IPS-20b (cell line): ENCODE measurements around the gene CHAC1.
"Not testable (repeated sequence)": the region's sequence is repeated elsewhere in the genome, so short reads cannot be mapped to it uniquely, and the experiment has no call there.

ENCODE experiments used
- H3K27ac ChIP-seq: one replicate; pipeline ENCODE4 v1.5.1; 2013; ENCODE audit warnings: low read length
- H3K27me3 ChIP-seq: 2 replicates; pipeline ENCODE4 v1.6.1; 2013; ENCODE audit warnings: mild to moderate bottlenecking, low read length, inconsistent platforms; ENCODE audit not compliant: insufficient read depth
- H3K36me3 ChIP-seq: 2 replicates; pipeline ENCODE4 v1.6.1; 2013; ENCODE audit warnings: low read depth, mild to moderate bottlenecking, inconsistent platforms, low read length, moderate library complexity; ENCODE audit not compliant: insufficient read depth
- H3K4me1 ChIP-seq: 2 replicates; pipeline ENCODE4 v1.6.1; 2013; ENCODE audit warnings: mild to moderate bottlenecking, control low read depth, inconsistent platforms, low read length, moderate library complexity; ENCODE audit not compliant: insufficient read depth
- H3K4me3 ChIP-seq: 2 replicates; pipeline ENCODE4 v1.5.1; 2013; ENCODE audit warnings: mild to moderate bottlenecking, low read length, inconsistent platforms
- H3K9ac ChIP-seq: 2 replicates; pipeline ENCODE4 v1.6.1; 2013; ENCODE audit warnings: low read depth, mild to moderate bottlenecking, inconsistent platforms, low read length, moderate library complexity
- H3K9me3 ChIP-seq: 2 replicates; pipeline ENCODE4 v1.6.1; 2013; ENCODE audit warnings: mild to moderate bottlenecking, low read depth, low read length, inconsistent platforms; ENCODE audit not compliant: insufficient read depth

The CHAC1 gene

DNA sequence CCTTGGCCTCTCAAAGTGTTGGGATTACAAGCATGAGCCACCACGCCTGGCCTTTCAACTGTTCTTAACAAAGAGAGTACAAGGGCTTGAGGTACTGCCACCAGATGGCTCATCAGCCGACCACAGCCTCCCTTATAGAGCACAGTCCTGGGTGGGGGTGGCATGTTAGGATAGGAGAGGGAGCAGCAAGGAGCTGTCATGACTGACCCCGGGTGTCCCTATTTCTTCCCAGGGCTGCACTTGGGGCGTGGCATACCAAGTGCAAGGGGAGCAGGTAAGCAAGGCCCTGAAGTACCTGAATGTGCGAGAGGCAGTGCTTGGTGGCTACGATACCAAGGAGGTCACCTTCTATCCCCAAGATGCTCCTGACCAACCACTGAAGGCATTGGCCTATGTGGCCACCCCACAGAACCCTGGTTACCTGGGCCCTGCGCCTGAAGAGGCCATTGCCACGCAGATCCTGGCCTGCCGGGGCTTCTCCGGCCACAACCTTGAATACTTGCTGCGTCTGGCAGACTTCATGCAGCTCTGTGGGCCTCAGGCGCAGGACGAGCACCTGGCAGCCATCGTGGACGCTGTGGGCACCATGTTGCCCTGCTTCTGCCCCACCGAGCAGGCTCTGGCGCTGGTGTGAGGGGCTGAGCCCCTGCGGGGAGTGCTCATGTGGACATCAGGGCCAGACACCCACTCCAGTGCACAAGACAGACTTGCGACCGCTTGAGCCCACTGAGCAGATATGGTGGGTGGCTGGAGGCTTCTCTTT is 2.1 kb downstream of the CHAC1 start:
- Histone ChIP-seq H3K27ac (no peak overlapping the region), H3K9ac (no peak overlapping the region), H3K9me3 (no peaks in the 10 kb centered on the region), H3K27me3 (no peaks in the 10 kb centered on the region; the same call in 1 of the 2 replicates), H3K36me3 (peaks cover 23% of the 10 kb centered on the region), H3K4me3 (no peak overlapping the region), H3K4me1 (peaks cover 14% of the 10 kb centered on the region; the same call in 1 of the 2 replicates)

DNA sequence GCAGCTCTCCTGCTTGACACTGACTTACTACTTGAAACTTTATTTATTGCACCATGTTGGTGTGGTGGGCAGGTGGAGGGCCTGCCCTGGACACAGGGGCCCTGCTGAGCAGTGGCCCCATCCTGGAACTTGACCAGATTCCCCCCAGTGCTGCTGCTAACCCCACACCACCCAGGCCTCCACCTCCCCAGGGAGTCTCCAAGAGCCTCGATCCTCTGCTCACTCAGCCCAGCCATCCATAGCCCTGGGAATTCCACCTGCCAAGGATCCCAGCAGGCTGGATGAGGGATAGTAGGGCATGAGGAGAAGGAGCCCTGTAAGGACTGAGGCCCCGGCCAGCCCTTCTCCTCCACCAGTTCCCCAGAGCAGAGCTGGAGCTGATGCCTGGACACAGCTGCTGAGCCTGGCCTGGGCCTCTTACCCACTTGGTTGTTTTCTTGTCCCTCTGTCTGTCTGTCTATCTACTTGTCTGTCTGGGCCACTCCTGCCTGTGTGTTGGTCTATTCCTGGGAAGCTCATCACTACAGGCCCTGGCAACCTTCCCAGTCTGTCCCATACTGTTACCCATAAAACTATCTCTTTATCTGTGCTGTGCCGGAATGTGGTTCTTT is 2.8 kb downstream of the CHAC1 start:
- Histone ChIP-seq H3K4me1 (peaks cover 16% of the 10 kb centered on the region; the same call in 1 of the 2 replicates), H3K9ac (no peak overlapping the region), H3K36me3 (peaks cover 23% of the 10 kb centered on the region), H3K27me3 (no peaks in the 10 kb centered on the region; the same call in 1 of the 2 replicates), H3K4me3 (no peak overlapping the region), H3K9me3 (no peaks in the 10 kb centered on the region), H3K27ac (no peak overlapping the region)

DNA sequence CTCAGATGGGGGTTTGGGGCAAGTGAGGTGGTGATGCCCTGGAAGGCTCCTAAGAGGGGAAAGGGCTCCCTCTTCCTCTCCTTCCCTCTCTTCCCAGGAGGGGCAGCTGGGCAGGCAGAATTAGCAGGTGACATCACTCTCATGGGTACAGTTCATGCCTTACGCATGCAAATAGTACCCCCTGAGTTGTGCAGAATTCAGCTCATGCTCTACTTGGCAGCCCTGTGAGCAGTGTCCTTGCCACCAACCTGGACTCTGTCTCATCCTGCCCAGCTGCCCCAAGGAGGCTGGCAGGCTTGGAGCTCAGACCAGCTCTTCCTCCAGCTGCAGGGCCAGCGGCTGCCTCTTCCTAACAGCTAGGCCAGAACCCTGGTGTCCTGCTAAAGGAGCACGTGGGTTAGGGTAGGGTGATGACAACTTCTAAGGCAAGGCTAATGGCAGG is 3.3 kb downstream of the CHAC1 start:
- H3K9ac ChIP-seq, result no peak overlapping the region
- peaks cover 23% of the 10 kb centered on the region for H3K36me3 ChIP-seq
- no peaks in the 10 kb centered on the region for H3K9me3 ChIP-seq
- H3K27me3 ChIP-seq, result no peaks in the 10 kb centered on the region; the same call in 1 of the 2 replicates
- H3K4me1 ChIP-seq, result peaks cover 16% of the 10 kb centered on the region; the same call in 1 of the 2 replicates
- no peak overlapping the region for H3K4me3 ChIP-seq
- H3K27ac ChIP-seq, result no peak overlapping the region

DNA sequence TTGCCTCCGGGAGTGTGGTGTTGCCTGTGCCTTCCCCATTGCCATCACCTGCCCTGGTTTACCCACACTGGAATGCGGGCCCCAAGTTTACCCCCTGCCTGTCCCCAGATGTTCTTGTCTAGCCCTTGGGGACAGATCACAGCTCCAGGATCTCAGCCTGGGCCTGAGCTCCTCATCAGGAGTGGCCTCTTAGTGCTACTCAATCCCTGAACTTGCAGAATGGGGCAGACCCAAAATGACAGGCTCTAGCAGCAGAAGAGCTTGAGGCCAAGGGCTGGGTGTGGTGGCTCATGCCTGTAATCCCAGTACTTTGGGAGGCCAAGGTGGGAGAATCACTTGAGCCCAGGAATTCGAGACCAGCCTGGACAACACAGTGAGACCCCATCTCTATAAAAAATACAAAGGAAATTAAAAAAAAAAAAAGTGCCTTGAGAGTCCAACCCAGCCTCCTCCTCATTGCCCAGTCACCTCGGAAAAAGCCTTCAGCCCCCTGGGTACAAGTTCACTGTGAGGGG is 3.8 kb downstream of the CHAC1 start:
- Histone ChIP-seq H3K4me1 (peaks cover 12% of the 10 kb centered on the region; the same call in 1 of the 2 replicates), H3K27me3 (no peaks in the 10 kb centered on the region), H3K9me3 (no peaks in the 10 kb centered on the region), H3K9ac (no peak overlapping the region), H3K4me3 (no peak overlapping the region), H3K36me3 (peaks cover 23% of the 10 kb centered on the region), H3K27ac (no peak overlapping the region)

DNA sequence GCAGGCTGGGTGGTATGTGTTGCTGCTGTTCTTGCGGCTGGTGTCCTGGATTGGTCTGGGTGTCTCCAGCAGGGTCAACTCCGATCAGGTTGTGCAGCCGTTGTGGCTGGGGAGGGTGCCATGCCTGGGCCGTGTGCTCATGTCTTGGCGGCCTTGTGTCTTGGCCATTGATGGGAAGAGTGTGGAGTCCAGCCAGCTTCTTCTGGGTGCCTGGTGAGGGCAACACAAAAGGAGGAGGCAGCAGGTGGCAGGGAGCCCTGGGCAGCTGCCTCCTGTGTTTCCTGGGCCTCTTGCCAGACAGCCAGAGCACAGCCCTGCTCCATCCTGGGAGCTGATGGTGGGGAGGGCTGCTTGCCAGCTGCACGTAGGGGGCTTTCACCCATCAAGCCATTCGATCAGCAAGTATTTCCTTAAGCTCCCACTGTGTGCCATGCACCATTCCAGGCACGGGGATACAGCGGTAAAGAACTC is 4.3 kb downstream of the CHAC1 start:
- Histone ChIP-seq H3K4me1 (peaks cover 8% of the 10 kb centered on the region; the same call in 1 of the 2 replicates), H3K4me3 (no peak overlapping the region), H3K9ac (no peak overlapping the region), H3K27me3 (no peaks in the 10 kb centered on the region), H3K27ac (no peak overlapping the region), H3K36me3 (peaks cover 23% of the 10 kb centered on the region), H3K9me3 (no peaks in the 10 kb centered on the region)

DNA sequence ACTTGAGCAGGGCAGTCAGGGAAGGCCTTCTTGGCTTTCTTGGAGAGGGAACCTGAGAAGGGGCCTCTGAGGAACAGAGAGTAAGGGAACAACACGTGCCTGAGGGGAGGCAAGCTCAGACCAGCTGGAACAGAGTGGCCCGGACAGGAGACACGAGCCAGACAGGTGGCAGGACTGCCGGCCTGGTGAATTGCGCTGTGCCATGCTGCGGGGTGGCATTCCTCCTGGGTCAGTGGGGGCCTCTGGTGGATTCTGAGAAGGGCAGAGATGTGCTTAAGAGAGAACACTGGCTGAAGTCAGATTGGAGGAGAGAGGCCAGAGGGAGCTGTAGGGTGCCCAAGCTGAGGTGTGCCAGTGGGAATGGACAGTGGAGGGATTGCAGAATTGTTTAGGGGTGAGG is 4.9 kb downstream of the CHAC1 start:
- Histone ChIP-seq H3K4me3 (no peak overlapping the region), H3K9ac (no peak overlapping the region), H3K27ac (no peak overlapping the region), H3K36me3 (peaks cover 23% of the 10 kb centered on the region), H3K27me3 (no peaks in the 10 kb centered on the region), H3K9me3 (no peaks in the 10 kb centered on the region), H3K4me1 (peaks cover 8% of the 10 kb centered on the region; the same call in 1 of the 2 replicates)

DNA sequence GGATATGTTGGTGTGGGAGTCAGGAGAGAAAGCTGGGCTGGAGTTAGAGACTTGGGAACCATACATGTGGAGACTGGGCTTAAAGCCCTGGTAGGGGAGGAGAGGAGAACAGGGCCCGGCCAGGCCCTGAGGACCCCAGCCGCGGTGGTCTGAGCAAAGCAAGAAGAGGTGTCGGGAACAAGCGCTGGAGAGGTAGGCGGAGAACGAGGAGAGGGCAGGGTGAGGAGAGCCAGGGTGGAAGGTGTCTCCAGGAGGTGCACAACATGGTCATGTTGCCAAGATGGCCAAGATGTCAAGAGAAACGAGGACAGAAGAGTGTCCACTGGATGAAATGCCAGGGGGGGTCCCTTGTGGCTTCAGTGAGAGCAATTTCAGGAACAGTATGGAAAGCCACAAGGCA is 5.5 kb downstream of the CHAC1 start:
- Histone ChIP-seq H3K27me3 (no peaks in the 10 kb centered on the region), H3K4me1 (peaks cover 8% of the 10 kb centered on the region; the same call in 1 of the 2 replicates), H3K9ac (no peak overlapping the region), H3K36me3 (peaks cover 23% of the 10 kb centered on the region), H3K4me3 (no peak overlapping the region), H3K9me3 (no peaks in the 10 kb centered on the region), H3K27ac (no peak overlapping the region)

DNA sequence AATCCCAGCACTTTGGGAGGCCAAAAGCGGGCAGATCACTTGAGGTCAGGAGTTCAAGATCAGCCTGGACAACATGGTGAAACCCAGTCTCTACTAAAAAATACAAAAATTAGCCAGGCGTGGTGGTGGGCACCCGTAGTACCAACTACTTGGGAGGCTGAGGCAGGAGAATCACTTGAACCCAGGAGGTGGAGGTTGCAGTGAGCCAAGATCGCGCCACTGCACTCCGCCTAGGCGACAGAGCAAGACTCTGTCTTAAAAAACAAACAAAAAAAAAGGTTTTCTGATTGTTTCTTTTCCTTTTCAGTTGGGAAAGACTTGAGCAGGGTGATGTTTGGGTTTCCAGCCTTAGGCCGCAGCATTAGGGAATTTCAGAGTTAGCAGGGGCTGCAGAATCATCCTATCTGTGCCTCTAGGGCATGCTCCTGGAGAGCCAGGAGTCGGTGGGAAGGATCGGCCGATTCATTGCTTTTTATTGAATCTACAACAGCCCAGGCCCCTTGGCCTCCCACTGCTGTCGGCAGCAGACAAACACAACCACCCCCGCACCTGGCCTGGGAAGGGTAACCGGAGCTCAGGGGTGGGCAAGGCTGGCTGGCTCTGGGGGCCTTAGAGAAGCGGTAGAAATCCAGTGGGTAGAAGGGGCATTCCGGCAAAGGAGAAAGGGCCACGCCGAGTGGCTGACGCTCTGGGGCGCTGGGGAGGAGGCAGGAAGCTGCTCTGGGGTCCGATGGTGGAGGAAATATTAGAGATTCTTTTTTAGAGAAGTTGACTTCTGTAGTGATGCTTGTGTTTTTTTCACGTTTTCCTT is 6.3 kb downstream of the CHAC1 start:
- Histone ChIP-seq H3K36me3 (peaks cover 23% of the 10 kb centered on the region), H3K4me1 (peaks cover 8% of the 10 kb centered on the region; the same call in 1 of the 2 replicates), H3K4me3 (no peak overlapping the region), H3K27ac (no peak overlapping the region), H3K9me3 (no peaks in the 10 kb centered on the region), H3K9ac (no peak overlapping the region; the same call in 1 of the 2 replicates), H3K27me3 (no peaks in the 10 kb centered on the region)

DNA sequence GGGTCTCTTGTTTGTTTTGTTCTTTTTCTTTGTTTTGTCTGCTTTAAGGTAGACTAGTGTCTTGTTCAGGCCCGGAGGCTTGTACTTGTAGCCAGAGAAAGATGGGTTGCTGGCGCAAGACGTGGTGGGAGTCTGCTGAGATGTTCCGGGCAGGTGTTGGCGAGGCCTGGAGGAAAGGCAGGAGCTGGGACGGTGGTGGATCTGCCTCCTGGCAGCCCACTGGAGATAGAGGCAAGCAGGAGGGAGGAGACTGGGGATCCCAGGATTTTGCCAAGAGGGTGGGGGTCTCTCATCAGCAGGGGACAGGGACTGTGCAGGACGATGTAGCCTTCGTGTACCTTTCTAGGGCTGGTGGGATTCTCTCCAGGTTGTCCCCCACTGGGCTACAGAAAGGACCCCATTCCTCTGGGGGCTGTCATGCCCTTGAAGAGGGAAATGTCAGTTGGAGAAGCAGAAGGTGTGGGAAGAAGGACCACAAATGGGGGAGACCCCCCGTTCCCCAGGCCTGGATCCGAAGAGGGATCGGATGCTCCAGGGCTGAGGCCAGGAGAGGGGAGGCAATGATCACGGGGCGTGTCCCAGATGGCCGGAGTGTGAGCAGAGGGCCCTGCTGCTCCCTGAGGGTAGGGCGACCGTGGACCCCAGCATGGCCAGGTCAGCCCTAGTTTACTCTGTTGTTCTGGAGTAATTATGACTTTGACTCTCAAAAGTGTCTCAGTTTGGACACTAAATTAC is 7.0 kb downstream of the CHAC1 start:
- Histone ChIP-seq H3K4me1 (peaks cover 8% of the 10 kb centered on the region; the same call in 1 of the 2 replicates), H3K36me3 (peaks cover 15% of the 10 kb centered on the region), H3K9me3 (no peaks in the 10 kb centered on the region), H3K27ac (no peak overlapping the region), H3K4me3 (no peak overlapping the region), H3K27me3 (no peaks in the 10 kb centered on the region), H3K9ac (no peak overlapping the region; the same call in 1 of the 2 replicates)

DNA sequence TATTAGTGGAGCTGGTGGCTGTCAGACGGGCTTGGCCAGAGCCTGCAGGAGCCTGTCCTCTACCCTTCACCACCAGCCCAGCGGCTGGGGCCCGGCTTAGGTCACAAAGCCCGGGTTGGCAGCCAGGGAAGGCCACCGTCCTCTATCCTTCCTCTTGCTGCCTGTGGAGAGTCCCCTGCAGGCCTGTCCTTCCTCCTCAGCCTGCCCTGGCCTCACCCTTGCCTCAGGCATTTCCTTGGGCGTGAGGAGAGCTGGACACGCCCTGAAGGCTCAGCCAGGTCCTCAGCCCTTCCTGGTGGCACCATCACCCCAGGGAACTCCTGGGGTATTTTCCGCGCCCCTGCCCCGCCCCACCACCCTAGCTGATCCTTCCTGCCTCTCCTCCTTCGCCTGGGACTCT is 7.7 kb downstream of the CHAC1 start:
- Histone ChIP-seq H3K36me3 (peaks cover 9% of the 10 kb centered on the region), H3K9ac (no peak overlapping the region), H3K27me3 (no peaks in the 10 kb centered on the region), H3K4me3 (no peak overlapping the region), H3K4me1 (peaks cover 8% of the 10 kb centered on the region; the same call in 1 of the 2 replicates), H3K27ac (no peak overlapping the region), H3K9me3 (no peaks in the 10 kb centered on the region)

DNA sequence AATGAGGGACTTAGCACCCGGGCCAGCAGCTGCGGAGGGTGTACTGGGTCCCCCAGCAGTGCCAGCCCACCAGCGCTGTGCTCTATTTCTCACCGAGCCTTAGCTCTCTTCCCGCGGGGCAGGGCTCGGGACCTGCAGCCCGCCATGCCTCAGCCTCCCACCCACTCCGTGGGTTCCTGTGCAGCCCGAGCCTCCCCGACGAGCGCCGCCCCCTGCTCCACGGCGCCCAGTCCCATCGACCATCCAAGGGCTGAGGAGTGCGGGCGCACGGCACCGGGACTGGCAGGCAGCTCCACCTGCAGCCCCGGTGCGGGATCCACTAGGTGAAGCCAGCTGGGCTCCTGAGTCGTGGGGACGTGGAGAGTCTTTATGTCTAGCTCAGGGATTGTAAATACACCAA is 8.5 kb downstream of the CHAC1 start:
- H3K4me1 ChIP-seq, result peaks cover 12% of the 10 kb centered on the region; the same call in 1 of the 2 replicates
- H3K27me3 ChIP-seq, H3K4me3 ChIP-seq, H3K27ac ChIP-seq, H3K9ac ChIP-seq, H3K9me3 ChIP-seq, H3K36me3 ChIP-seq: not testable (repeated sequence)
